D721Med (cell line): ENCODE measurements around the gene TEX19.

Source experiments
- DNase-seq: peaks from one replicate; pipeline ENCODE4 v3.0.0; 2011; ENCODE audit warnings: low spot score; ENCODE audit not compliant: insufficient read length
- FAIRE-seq: peaks from 2 replicates; lab custom pipeline; 2011; peaks lifted over from hg19 to GRCh38; lab: Jason Lieb, UNC
- CTCF ChIP-seq: IDR thresholded peaks from 2 replicates; pipeline ENCODE4 v1.5.1; 2012; ENCODE audit warnings: mild to moderate bottlenecking, control low read depth; ENCODE audit not compliant: insufficient read depth; ENCODE audit errors: missing control alignments

Gene TEX19

GRCh38 chr17:82412535-82413520 lies 53.8 kb downstream of the TEX19 start:
- FAIRE-seq (no peak), DNase-seq (no peak)
- TF ChIP-seq CTCF = no peak
